Endothelial cell (in vitro differentiated cells): ENCODE data around the gene NCOA1. TPM values are rescaled to one million over a fixed set of nuclear protein-coding genes. Genes with fewer than 3 reads are reported as not detected.
"Not testable (repeated sequence)": the region's sequence is repeated elsewhere in the genome, so short reads cannot be mapped to it uniquely, and the experiment has no call there.

Experiments
- DNase-seq: peaks from one replicate; pipeline ENCODE4 v3.0.0; 2021; ENCODE audit warnings: low spot score
- H3K27ac Mint-ChIP-seq: one replicate; pipeline ENCODE4 v1.8.0; 2021; ENCODE audit warnings: mixed read lengths, inconsistent platforms; ENCODE audit not compliant: unreplicated experiment
- H3K27me3 Mint-ChIP-seq: one replicate; pipeline ENCODE4 v1.8.0; 2021; ENCODE audit warnings: mild to moderate bottlenecking, moderate library complexity, mixed read lengths, inconsistent platforms; ENCODE audit not compliant: unreplicated experiment
- H3K36me3 Mint-ChIP-seq: one replicate; pipeline ENCODE4 v1.8.0; 2021; ENCODE audit warnings: mild to moderate bottlenecking, low read depth, mixed read lengths, inconsistent platforms; ENCODE audit not compliant: unreplicated experiment
- H3K4me1 Mint-ChIP-seq: one replicate; pipeline ENCODE4 v1.8.0; 2021; ENCODE audit warnings: mild to moderate bottlenecking, mixed read lengths, inconsistent platforms; ENCODE audit not compliant: unreplicated experiment
- H3K4me3 Mint-ChIP-seq: one replicate; pipeline ENCODE4 v1.8.0; 2021; ENCODE audit warnings: mild to moderate bottlenecking, mixed read lengths, inconsistent platforms; ENCODE audit not compliant: unreplicated experiment
- H3K9me3 Mint-ChIP-seq: one replicate; pipeline ENCODE4 v1.8.0; 2021; ENCODE audit warnings: mixed read lengths, inconsistent platforms; ENCODE audit not compliant: unreplicated experiment
- CTCF ChIP-seq: fragments of 200-600 bp; sonication (generic); IDR thresholded peaks from one replicate; pipeline ENCODE4 v1.5.0; 2021; ENCODE audit warnings: antibody characterized with exemption; ENCODE audit not compliant: unreplicated experiment
- total RNA-seq: library from RNA; stranded (reverse); fragmentation: NEBNext Ultra II Directional; extraction: Animal tissue kit (Norgen Biotek cat#: 25700); gene quantifications from one replicate; pipeline ENCODE4 v1.2.1, GENCODE V29; 2021; ENCODE audit not compliant: unreplicated experiment

NCOA1 gene
- total RNA-seq, 1 donor from 2014 or later = 47.4 TPM

DNA sequence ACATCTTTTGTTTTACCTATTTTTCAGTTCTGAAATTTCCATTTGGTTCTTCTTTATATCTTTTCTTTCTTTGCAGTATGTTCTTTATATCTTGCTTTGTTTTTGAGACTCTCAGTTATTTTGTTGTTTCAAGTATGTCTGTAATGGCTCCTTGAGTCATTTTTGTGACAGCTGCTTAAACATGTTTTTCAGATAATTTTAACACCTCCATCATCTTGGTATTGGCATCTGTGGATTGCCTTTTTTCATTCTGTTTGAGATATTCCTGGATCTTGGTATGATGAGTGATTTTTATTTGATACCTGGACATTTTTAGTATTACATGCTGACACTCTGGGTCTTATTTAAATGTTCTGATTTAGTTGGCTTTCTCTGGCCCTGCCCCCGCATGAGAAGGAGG, 89.5 kb downstream of the NCOA1 start:
- TF ChIP-seq CTCF = no peak
- no peak overlapping the region for H3K4me3 Mint-ChIP-seq
- no peaks in the 10 kb centered on the region for H3K9me3 Mint-ChIP-seq
- no peak for DNase-seq
- H3K36me3 Mint-ChIP-seq = no peaks in the 10 kb centered on the region
- no peaks in the 10 kb centered on the region for H3K27me3 Mint-ChIP-seq
- peaks cover 14% of the 10 kb centered on the region for H3K4me1 Mint-ChIP-seq
- H3K27ac Mint-ChIP-seq = no peak overlapping the region

GRCh38 chr2:24581971-24582370, 90.9 kb downstream of the NCOA1 start:
- DNase-seq, H3K27me3 Mint-ChIP-seq, H3K4me3 Mint-ChIP-seq, H3K36me3 Mint-ChIP-seq, H3K27ac Mint-ChIP-seq, H3K9me3 Mint-ChIP-seq: not testable (repeated sequence)
- peaks cover 14% of the 10 kb centered on the region for H3K4me1 Mint-ChIP-seq

DNA sequence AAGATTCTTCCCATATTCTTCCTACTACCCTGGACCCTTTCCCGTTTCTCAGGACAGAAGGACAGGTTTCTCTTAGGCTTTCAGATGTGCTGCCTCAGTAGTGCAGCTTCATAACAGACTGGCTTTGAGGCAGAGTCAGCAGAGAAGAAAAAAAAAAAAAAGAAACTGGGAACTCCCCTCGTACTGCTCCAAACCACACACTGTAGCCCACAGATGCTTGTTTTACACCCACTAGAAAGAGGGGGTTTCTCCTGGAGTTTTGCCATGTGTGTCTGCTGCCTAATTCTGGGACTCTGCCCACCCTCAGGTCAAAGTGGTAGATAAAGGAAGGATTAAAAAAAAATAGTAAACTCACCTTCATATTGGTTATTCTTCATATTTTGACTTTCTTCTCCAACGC, 95.9 kb downstream of the NCOA1 start:
- Mint-ChIP-seq H3K27me3 (no peaks in the 10 kb centered on the region), H3K4me3 (no peak overlapping the region), H3K9me3 (no peaks in the 10 kb centered on the region), H3K4me1 (no peaks in the 10 kb centered on the region), H3K27ac (no peak overlapping the region), H3K36me3 (peaks cover 18% of the 10 kb centered on the region)
- DNase-seq = no peak
- no peak for TF ChIP-seq CTCF

DNA sequence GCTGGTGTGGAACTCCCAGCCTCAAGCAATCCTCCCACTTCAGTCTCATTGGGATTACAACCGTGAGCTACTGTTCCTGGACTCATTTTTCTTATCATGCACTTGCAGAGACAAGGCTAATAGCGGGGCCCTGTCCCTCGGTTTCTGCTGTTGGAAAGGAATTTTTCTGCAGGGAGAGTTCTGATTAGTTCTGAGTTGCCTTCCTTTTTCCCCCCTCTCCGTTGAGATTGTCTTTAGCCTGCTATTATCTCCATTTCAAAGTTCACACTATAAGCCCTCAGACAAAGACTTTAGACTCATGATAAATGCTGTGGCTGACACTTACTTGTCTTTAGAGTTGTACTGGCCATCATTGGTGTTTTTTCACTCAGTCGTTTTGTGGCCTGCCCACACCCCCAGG, 97.2 kb downstream of the NCOA1 start:
- H3K9me3 Mint-ChIP-seq = no peaks in the 10 kb centered on the region
- DNase-seq = no peak
- peaks cover 4% of the 10 kb centered on the region for H3K4me1 Mint-ChIP-seq
- H3K27ac Mint-ChIP-seq = no peak overlapping the region
- H3K27me3 Mint-ChIP-seq = no peaks in the 10 kb centered on the region
- no peak overlapping the region for H3K4me3 Mint-ChIP-seq
- TF ChIP-seq CTCF = no peak
- H3K36me3 Mint-ChIP-seq = peaks cover 18% of the 10 kb centered on the region

DNA sequence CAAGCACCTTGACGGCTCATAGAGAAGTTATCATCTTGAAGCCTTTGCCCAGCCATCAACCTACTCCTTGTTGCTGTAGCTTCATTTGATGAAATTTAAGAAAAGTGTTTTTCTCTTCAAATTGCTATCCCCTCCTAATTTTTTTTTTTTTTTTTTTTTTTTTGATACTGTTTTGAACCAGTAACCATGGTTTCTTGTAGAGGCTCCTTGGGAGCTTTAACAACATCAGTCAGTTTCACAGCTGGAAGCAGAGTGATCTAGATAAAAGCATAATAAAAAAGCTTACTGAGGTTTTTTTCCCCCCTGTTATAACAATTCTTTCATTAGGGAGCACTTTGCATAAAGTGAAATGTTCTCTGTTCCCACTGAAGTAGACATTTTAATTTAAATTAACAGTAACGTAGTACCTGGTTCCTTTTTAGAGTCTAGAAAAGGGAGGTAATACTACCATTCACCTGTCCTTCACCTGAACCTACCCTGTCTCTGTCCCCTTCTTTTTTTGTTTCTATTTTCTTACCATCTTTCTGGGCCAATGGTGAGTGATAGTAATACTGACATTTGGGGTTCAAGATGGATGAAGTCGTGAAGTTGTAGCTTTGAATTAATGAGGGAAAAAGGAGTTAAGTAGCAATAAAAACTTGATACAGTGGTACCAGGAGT, 101.5 kb downstream of the NCOA1 start:
- H3K9me3 Mint-ChIP-seq = no peaks in the 10 kb centered on the region
- peaks cover 11% of the 10 kb centered on the region for H3K36me3 Mint-ChIP-seq
- H3K27ac Mint-ChIP-seq = no peak overlapping the region
- no peak for TF ChIP-seq CTCF
- peaks cover 10% of the 10 kb centered on the region for H3K4me1 Mint-ChIP-seq
- H3K4me3 Mint-ChIP-seq = no peak overlapping the region
- no peak for DNase-seq
- H3K27me3 Mint-ChIP-seq = no peaks in the 10 kb centered on the region
